IMR-90 (cell line): Measurements from ENCODE around the gene SPATA2. TPM values are rescaled to one million over a fixed set of nuclear protein-coding genes. Genes with fewer than 3 reads are reported as not detected.
A peak's percentile ranks its signal among the peaks of the same experiment; 100 is the strongest.

ENCODE experiments used
- ATAC-seq: fragments of 200-7000 bp; cut with Tn5 transposase; 2 replicates; pipeline ENCODE4 v1.9.1; 2020; ENCODE audit warnings: low read depth, mild to moderate bottlenecking, moderate library complexity
- BruUV-seq: library from RNA; stranded (reverse); fragments of 400-500 nt; replicated peaks from 2 replicates; lab custom pipeline; 2021; lab: Mats Ljungman, UMichigan
- CTCF ChIA-PET: fragments of 300-600 bp; formaldehyde crosslinking; extraction: SDS; loops from one replicate; lab custom pipeline; 2021; ENCODE audit warnings: antibody characterized with exemption; lab: Yijun Ruan, JAX
- POLR2A ChIA-PET: fragments of 300-600 bp; sonication (Branson Sonifier 250); formaldehyde crosslinking; loops from one replicate; lab custom pipeline; 2022; ENCODE audit warnings: antibody characterized with exemption; ENCODE audit not compliant: unreplicated experiment; lab: Charles Lee
- DNase-seq: peaks from one replicate; pipeline ENCODE4 v3.0.0; 2013
- H2AFZ ChIP-seq: replicated peaks from 2 replicates; pipeline ENCODE3; 2013; ENCODE audit warnings: low read length, mild to moderate bottlenecking; ENCODE audit not compliant: poor library complexity
- H2AK5ac ChIP-seq: 2 replicates; pipeline ENCODE4 v1.6.1; 2013; ENCODE audit warnings: low read depth, low read length, inconsistent platforms
- H2AK9ac ChIP-seq: replicated peaks from 2 replicates; pipeline ENCODE3; 2013; ENCODE audit warnings: mild to moderate bottlenecking, low read depth, low read length, moderate library complexity; ENCODE audit not compliant: poor library complexity
- H2BK120ac ChIP-seq: 2 replicates; pipeline ENCODE4 v1.6.1; 2013; ENCODE audit warnings: low read depth, low read length, inconsistent platforms
- H2BK15ac ChIP-seq: 3 replicates; pipeline ENCODE4 v1.6.1; 2013; ENCODE audit warnings: low read depth, low read length, inconsistent platforms
- H2BK20ac ChIP-seq: 2 replicates; pipeline ENCODE4 v1.6.1; 2013; ENCODE audit warnings: low read depth, mild to moderate bottlenecking, inconsistent platforms, low read length, moderate library complexity
- H2BK5ac ChIP-seq: 2 replicates; pipeline ENCODE4 v1.6.1; 2013; ENCODE audit warnings: mild to moderate bottlenecking, low read depth, low read length, inconsistent platforms; ENCODE audit not compliant: poor library complexity, severe bottlenecking
- H3K14ac ChIP-seq: replicated peaks from 2 replicates; pipeline ENCODE4 v1.6.1; 2013; ENCODE audit warnings: low read depth, low read length, inconsistent platforms
- H3K18ac ChIP-seq: 2 replicates; pipeline ENCODE4 v1.6.1; 2013; ENCODE audit warnings: low read depth, low read length, control low read depth
- H3K23ac ChIP-seq: 2 replicates; pipeline ENCODE4 v1.6.1; 2013; ENCODE audit warnings: low read depth, low read length, inconsistent platforms
- H3K27ac ChIP-seq: 2 replicates; pipeline ENCODE4 v1.5.1; 2013; ENCODE audit warnings: mild to moderate bottlenecking, control low read depth, low read length; ENCODE audit not compliant: insufficient read depth
- H3K27me3 ChIP-seq: 2 replicates; pipeline ENCODE4 v1.6.1; 2013; ENCODE audit warnings: low read length; ENCODE audit not compliant: control insufficient read depth, insufficient read depth
- H3K36me3 ChIP-seq: 2 replicates; pipeline ENCODE4 v1.6.1; 2013; ENCODE audit warnings: low read length, mixed read lengths; ENCODE audit not compliant: control insufficient read depth, insufficient read depth
- H3K4ac ChIP-seq: 2 replicates; pipeline ENCODE4 v1.6.1; 2013; ENCODE audit warnings: low read depth, low read length, inconsistent platforms
- H3K4me1 ChIP-seq: 2 replicates; pipeline ENCODE4 v1.6.1; 2013; ENCODE audit warnings: low read length, mixed read lengths; ENCODE audit not compliant: control insufficient read depth, insufficient read depth
- H3K4me2 ChIP-seq: 2 replicates; pipeline ENCODE4 v1.6.1; 2013; ENCODE audit warnings: low read depth, mild to moderate bottlenecking, control low read depth, low read length, moderate library complexity
- H3K4me3 ChIP-seq: 2 replicates; pipeline ENCODE4 v1.5.1; 2013; ENCODE audit warnings: low read depth, mild to moderate bottlenecking, control low read depth, low read length, moderate library complexity; ENCODE audit not compliant: insufficient read depth
- H3K56ac ChIP-seq: 2 replicates; pipeline ENCODE4 v1.6.1; 2013; ENCODE audit warnings: low read length, inconsistent platforms; ENCODE audit not compliant: insufficient read depth; ENCODE audit errors: extremely low read depth
- H3K79me1 ChIP-seq, 2 experiments: 2 replicates each; pipeline ENCODE4 v1.6.1; 2013; ENCODE audit warnings: low read length in 2 of 2, inconsistent platforms in 1 of 2, low read depth in 1 of 2
- H3K9ac ChIP-seq: 2 replicates; pipeline ENCODE4 v1.6.1; 2013; ENCODE audit warnings: low read depth, low read length, control low read depth
- H3K9me1 ChIP-seq: 2 replicates; pipeline ENCODE4 v1.6.1; 2013; ENCODE audit warnings: low read length, inconsistent platforms; ENCODE audit not compliant: insufficient read depth
- H3K9me3 ChIP-seq: 2 replicates; pipeline ENCODE4 v1.6.1; 2013; ENCODE audit warnings: low read length; ENCODE audit not compliant: control insufficient read depth, insufficient read depth
- H4K20me1 ChIP-seq: 2 replicates; pipeline ENCODE4 v1.6.1; 2013; ENCODE audit warnings: low read length, inconsistent platforms; ENCODE audit not compliant: insufficient read depth
- H4K5ac ChIP-seq: 2 replicates; pipeline ENCODE4 v1.6.1; 2013; ENCODE audit warnings: mild to moderate bottlenecking, low read depth, low read length, control low read depth
- H4K8ac ChIP-seq, 2 experiments: 2 replicates each; pipeline ENCODE4 v1.6.1; 2013; ENCODE audit warnings: low read depth in 2 of 2, low read length in 2 of 2, control low read depth in 1 of 2, inconsistent platforms in 1 of 2
- H4K91ac ChIP-seq: 2 replicates; pipeline ENCODE4 v1.6.1; 2013; ENCODE audit warnings: low read depth, low read length, inconsistent platforms; ENCODE audit not compliant: insufficient read depth
- BHLHE40 ChIP-seq: fragments of 150-350 bp; IDR thresholded peaks from 2 replicates; pipeline ENCODE4 v1.6.1; 2016; ENCODE audit warnings: mild to moderate bottlenecking, low read depth, low read length
- CEBPB ChIP-seq: IDR thresholded peaks from 2 replicates; pipeline ENCODE4 v1.6.1; 2012; ENCODE audit warnings: low read depth, low read length, improper control_type of control experiment
- CHD1 ChIP-seq: IDR thresholded peaks from 2 replicates; pipeline ENCODE4 v1.6.1; 2012; ENCODE audit warnings: low read depth, low read length, improper control_type of control experiment
- CTCF ChIP-seq: conservative IDR thresholded peaks from 2 replicates; pipeline ENCODE4 v1.5.1; 2012; ENCODE audit warnings: mild to moderate bottlenecking, low read depth, low read length, improper control_type of control experiment
- FOS ChIP-seq: fragments of 150-350 bp; IDR thresholded peaks from 2 replicates; pipeline ENCODE4 v1.6.1; 2016; ENCODE audit warnings: low read depth, low read length
- MAFK ChIP-seq: IDR thresholded peaks from 2 replicates; pipeline ENCODE4 v1.6.1; 2012; ENCODE audit warnings: low read depth, low read length, improper control_type of control experiment
- MAZ ChIP-seq: IDR thresholded peaks from 2 replicates; pipeline ENCODE4 v1.6.1; 2012; ENCODE audit warnings: low read depth, mild to moderate bottlenecking, low read length, improper control_type of control experiment, moderate library complexity, borderline replicate concordance
- MXI1 ChIP-seq: IDR thresholded peaks from 2 replicates; pipeline ENCODE4 v1.6.1; 2012; ENCODE audit warnings: low read depth, mild to moderate bottlenecking, low read length, moderate library complexity, borderline replicate concordance
- NFE2L2 ChIP-seq: fragments of 150-350 bp; IDR thresholded peaks from 2 replicates; pipeline ENCODE4 v1.6.1; 2016; ENCODE audit warnings: low read depth, mild to moderate bottlenecking, low read length
- POLR2A ChIP-seq: IDR thresholded peaks from 2 replicates; pipeline ENCODE4 v1.6.1; 2012; ENCODE audit warnings: mild to moderate bottlenecking, low read depth, low read length
- RAD21 ChIP-seq: IDR thresholded peaks from 2 replicates; pipeline ENCODE4 v1.6.1; 2012; ENCODE audit warnings: low read length, improper control_type of control experiment
- RCOR1 ChIP-seq: IDR thresholded peaks from 2 replicates; pipeline ENCODE4 v1.6.1; 2012; ENCODE audit warnings: mild to moderate bottlenecking, low read length, improper control_type of control experiment; ENCODE audit not compliant: insufficient replicate concordance
- SMC3 ChIP-seq: fragments of 150-350 bp; IDR thresholded peaks from 2 replicates; pipeline ENCODE4 v1.6.1; 2016; ENCODE audit warnings: low read depth, mild to moderate bottlenecking, antibody characterized with exemption, low read length, moderate library complexity
- WGBS, 2 experiments: methylation state at CpG; one replicate each; pipeline versions ENCODE4 v1.1.5 to v1.1.7; 2013; ENCODE audit warnings: missing lambda C conversion rate in 2 of 2; ENCODE audit not compliant: insufficient read length in 1 of 2; ENCODE audit errors: extremely low coverage in 2 of 2; 5-methylcytosine and 5-hydroxymethylcytosine counted together
- dilution Hi-C: fragments of 300-500 bp; cut with HindIII; formaldehyde crosslinking; loops from one replicate; pipeline ENCODE4 v1.14.3; 2018; ENCODE audit warnings: low sequenced_read_pairs; ENCODE audit not compliant: unreplicated experiment
- in situ Hi-C: fragments of 300-500 bp; cut with MboI; formaldehyde crosslinking; loops from 3 replicates; pipeline ENCODE4 v1.14.3; 2019; ENCODE audit warnings: low sequenced_read_pairs, inconsistent platforms, mixed read lengths
- intact Hi-C: fragments of 100-400 bp; cut with micrococcal nuclease; formaldehyde crosslinking; loops from 2 replicates; pipeline ENCODE4 v1.10.0; 2022
- polyA plus RNA-seq, 3 experiments: library from polyadenylated mRNA; depleted of rRNA; stranded (reverse); fragments of >200 nt; gene quantifications; 2 replicates each; pipeline ENCODE4 v1.2.3, GENCODE V29; 2012; ENCODE audit warnings: low replicate concordance in 1 of 3
- total RNA-seq: library from RNA; depleted of rRNA; stranded (reverse); fragments of >200 nt; gene quantifications from 2 replicates; pipeline ENCODE4 v1.2.3, GENCODE V29; 2012
- TF ChIP-seq, protein P1 (sequence below): fragments of 150-350 bp; IDR thresholded peaks from 2 replicates; pipeline ENCODE4 v1.6.1; 2017; ENCODE audit warnings: mild to moderate bottlenecking, antibody characterized with exemption, low read length, low read depth

The SPATA2 gene
- total and polyA plus RNA-seq, 2 of the 4 experiments (the other 2 are of a cell fraction) = 1.3 to 4.5 TPM

- peak overlapping the region; percentile 90 for H3K27ac ChIP-seq
- H3K56ac ChIP-seq = peak overlapping the region; percentile 88
- peak overlapping the region; percentile 92 for H2BK120ac ChIP-seq
- peak overlapping the region; percentile 92 for H2BK20ac ChIP-seq
- peak overlapping the region; percentile 90 for H2AK5ac ChIP-seq
- H2BK5ac ChIP-seq = peak overlapping the region; percentile 95
- H3K9ac ChIP-seq = peak overlapping the region; percentile 36
- H4K8ac ChIP-seq = peak overlapping the region; percentile 67 to 80; a peak in 3 of 4 replicates
- peak overlapping the region; percentile 60 for H4K5ac ChIP-seq
- H2BK15ac ChIP-seq = peak overlapping the region; percentile 35; the same call in 1 of the 3 replicates
- peak; percentile 99 for DNase-seq
- peak overlapping the region; percentile 94 for H4K91ac ChIP-seq
- dilution Hi-C loops (no loop called here), intact Hi-C loops (no loop called here), in situ Hi-C loops (no loop called here)
- H3K23ac ChIP-seq = peak overlapping the region; percentile 90; the same call in 1 of the 2 replicates
- H3K79me1 ChIP-seq = peaks cover 45 to 66% of the 10 kb centered on the region in 2 experiments
- peaks cover 20% of the 10 kb centered on the region for H3K9me1 ChIP-seq
- peaks cover 23% of the 10 kb centered on the region for H3K4me1 ChIP-seq
- peak overlapping the region; percentile 93 for H2AK9ac ChIP-seq
- POLR2A ChIA-PET = no interaction called here
- peaks cover 13% of the 10 kb centered on the region for H4K20me1 ChIP-seq
- no peaks in the 10 kb centered on the region for H3K9me3 ChIP-seq
- no TSS peak for BruUV-seq
- H3K14ac ChIP-seq = peak overlapping the region; percentile 84
- H2AFZ ChIP-seq = no peak overlapping the region
- WGBS, 2 experiments = no CpG with 5 or more reads among the region's 11 CpGs
- H3K27me3 ChIP-seq = no peaks in the 10 kb centered on the region
- peaks cover 51% of the 10 kb centered on the region for H3K36me3 ChIP-seq
- peak overlapping the region; percentile 82 for H3K18ac ChIP-seq
- CTCF ChIA-PET = interaction anchor here (0.6 kb wide), 1 partner anchor 17 kb away, joined by 3 read pairs; no protein-coding TSS in a partner anchor
- H3K4me3 ChIP-seq = no peak overlapping the region
- H3K4ac ChIP-seq = peak overlapping the region; percentile 99
- H3K4me2 ChIP-seq = peak overlapping the region; percentile 43
- peak; percentile 87 for ATAC-seq
- TF ChIP-seq NFE2L2 = no peak; the same call in 1 of the 2 replicates
- TF ChIP-seq BHLHE40 = peak; percentile 73
- no peak for TF ChIP-seq RCOR1
- TF ChIP-seq SMC3 = no peak
- TF ChIP-seq, protein P1, sequence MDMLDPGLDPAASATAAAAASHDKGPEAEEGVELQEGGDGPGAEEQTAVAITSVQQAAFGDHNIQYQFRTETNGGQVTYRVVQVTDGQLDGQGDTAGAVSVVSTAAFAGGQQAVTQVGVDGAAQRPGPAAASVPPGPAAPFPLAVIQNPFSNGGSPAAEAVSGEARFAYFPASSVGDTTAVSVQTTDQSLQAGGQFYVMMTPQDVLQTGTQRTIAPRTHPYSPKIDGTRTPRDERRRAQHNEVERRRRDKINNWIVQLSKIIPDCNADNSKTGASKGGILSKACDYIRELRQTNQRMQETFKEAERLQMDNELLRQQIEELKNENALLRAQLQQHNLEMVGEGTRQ = peak; percentile 83
- no peak for TF ChIP-seq CTCF
- TF ChIP-seq MAFK = 0 out of 2 replicates have a peak, but pooled peaks have one; percentile 29
- peak; percentile 45; the same call in 1 of the 2 replicates for TF ChIP-seq CHD1
- TF ChIP-seq MAZ = peak; percentile 54; the same call in 1 of the 2 replicates
- TF ChIP-seq POLR2A = no peak; the same call in 1 of the 2 replicates
- peak; percentile 97 for TF ChIP-seq FOS
- TF ChIP-seq RAD21 = no peak; the same call in 1 of the 2 replicates
- peak; percentile 84 for TF ChIP-seq MXI1
- peak; percentile 25; the same call in 1 of the 2 replicates for TF ChIP-seq CEBPB
Observed at GRCh38 chr20:49948809-49949507, 33.6 kb upstream of the SPATA2 start.
